SW480 (cell line): Measurements from ENCODE around the gene GLT8D2.
"Not testable (repeated sequence)": the region's sequence is repeated elsewhere in the genome, so short reads cannot be mapped to it uniquely, and the experiment has no call there.

Experiments
- DNase-seq: peaks from one replicate; pipeline ENCODE4 v3.0.0-alpha.2; 2016; ENCODE audit warnings: low spot score

GLT8D2 gene

DNA sequence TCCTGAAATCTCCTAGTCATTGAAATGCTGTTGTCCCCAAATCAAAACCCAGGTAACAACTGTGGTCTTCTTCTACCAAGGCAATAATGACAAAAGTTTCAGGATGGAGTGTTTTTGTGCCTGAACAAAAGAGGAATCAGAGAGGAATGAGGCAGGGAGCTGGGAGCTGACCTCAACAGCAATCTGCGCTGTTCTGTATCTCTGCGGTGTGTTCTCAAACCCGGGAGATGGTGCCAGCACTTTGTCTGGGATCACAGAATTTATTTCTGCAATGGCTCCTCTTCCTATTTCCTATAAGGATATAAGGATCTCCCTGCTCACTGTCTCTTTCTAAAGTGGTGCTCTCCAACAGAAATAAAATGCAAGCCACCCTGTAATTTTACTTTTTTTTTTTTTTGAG, 449 bp upstream of the GLT8D2 start:
- DNase-seq: no peak

DNA sequence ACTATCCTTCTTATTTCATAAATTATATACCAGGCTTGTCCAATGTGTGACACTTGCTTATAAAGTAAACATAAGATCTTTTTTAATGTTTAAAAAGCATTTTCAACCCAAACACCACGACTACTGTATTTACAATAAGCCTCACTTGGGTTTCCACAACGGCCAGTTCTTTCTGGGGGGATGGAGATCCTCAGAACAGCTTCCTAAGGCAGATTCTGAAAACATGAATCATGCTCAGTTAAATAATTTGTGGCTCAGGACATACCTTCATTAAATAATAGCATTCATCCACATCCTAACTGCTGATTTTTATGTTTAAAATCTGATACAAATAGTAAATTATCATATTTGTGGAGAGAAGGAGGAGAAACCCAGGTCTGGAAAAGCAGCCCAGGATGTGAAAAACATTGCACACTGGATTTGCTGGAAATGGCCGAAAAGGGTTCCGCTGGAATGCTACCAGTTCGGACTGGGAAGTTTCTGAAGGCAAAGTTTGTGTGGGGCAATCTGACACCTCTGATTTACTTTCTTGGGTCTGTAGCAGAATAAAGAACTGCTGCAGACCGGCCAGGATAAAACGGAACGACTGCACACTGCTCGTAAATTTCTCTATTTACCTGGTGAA, 597 bp downstream of the GLT8D2 start:
- no peak for DNase-seq

DNA sequence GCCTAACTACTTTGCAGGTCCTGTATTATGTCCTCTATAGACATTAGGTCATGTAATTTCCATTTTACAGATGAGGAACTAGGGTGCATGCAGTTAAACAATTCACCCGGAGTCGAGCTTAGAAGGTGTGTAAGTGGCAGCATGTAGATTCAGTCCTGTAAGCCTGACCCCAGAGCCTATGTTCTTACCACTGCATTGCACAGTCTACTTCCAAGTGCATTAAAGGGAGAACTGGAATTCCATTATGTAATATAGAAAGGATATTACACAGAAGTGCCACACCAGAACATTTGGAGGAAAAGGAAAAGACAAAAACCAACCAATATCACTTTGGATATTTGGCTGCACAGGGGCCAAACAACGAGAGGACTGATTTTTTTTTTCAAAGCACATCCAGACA, 1.2 kb downstream of the GLT8D2 start:
- DNase-seq: no peak

DNA sequence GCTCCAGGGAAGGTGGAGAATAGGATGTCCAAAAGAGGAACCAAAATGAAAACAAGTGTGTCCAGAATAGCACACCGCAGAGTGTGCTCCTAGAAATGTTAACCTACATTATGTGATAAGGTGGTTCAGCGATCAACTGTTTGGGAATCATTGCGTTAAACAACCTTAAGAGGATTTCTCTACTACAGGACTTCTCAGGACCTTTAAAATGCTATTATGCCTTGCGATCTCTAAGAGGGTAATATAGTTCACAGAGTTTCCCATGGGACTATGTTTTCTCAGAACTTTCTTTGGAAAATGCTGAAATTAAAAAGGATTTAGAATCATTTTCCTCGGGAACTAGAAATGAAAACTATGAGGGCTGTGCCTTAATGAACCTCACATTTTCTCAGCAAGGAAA, 1.8 kb downstream of the GLT8D2 start:
- no peak for DNase-seq

DNA sequence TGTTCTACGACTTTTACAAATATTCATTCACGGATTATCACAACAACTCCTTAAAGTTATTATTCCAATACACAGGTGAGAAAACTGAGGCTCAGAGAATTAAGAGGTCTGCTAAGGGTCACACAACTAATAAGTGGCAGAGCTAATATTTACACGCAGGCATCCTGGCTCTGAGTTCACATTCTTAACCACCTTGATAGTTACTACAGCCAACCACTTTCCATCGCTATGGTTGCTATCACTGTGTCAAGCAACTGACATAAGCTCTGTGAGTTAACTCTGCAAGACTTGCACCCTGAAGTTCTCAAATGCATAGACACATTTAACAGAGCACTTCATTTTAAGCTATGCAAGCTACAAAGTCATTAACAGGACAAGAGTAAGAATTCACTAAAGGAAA, 3.7 kb downstream of the GLT8D2 start:
- DNase-seq: no peak

DNA sequence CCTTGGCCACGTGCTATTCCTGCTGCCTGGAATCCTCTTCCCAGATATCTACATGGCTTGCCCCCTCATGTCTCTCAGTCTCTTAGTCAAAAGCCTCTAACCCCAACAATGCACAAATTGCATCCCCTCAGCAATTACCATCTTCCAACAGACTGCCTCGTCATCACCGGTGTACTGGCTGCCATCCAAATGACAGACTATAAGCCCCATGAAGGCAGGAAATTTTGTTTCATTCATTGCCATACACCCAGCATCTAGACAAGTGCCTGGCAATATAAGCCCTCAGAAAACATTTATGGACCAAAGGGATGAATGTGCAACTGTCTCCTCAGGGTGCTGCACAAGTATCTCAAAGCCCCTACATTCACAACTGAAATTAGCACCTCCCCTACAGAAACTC, 5.8 kb downstream of the GLT8D2 start:
- DNase-seq: no peak

DNA sequence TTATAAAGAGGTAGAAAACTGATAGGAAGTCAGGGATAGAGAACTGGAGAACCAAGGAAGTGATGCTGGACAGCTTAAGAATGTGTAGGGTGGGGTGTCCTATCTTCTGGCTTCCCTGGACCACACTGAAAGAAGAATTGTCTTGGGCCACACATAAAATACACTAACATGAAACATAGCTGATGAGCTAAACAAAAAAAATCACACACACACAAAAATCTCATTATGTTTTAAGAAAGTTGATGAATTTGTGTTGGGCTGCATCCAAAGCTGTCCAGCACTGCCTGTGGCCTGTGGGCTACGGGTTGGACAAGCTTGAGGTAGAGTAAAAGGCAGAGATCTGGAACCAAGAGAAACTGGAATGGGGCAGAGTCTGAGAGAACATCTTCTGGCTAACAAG, 7.4 kb downstream of the GLT8D2 start:
- no peak for DNase-seq

DNA sequence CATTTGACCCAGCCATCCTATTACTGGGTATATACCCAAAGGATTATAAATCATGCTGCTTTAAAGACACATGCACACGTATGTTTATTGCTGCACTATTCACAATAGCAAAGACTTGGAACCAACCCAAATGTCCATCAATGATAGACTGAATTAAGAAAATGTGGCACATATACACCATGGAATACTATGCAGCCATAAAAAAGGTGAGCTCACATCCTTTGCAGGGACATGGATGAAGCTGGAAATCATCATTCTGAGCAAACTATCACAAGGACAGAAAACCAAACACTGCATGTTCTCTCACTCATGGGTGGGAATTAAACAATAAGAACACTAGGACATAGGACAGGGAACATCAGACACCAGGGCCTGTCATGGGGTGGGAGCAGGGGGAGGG, 10.2 kb downstream of the GLT8D2 start:
- not testable (repeated sequence) for DNase-seq

DNA sequence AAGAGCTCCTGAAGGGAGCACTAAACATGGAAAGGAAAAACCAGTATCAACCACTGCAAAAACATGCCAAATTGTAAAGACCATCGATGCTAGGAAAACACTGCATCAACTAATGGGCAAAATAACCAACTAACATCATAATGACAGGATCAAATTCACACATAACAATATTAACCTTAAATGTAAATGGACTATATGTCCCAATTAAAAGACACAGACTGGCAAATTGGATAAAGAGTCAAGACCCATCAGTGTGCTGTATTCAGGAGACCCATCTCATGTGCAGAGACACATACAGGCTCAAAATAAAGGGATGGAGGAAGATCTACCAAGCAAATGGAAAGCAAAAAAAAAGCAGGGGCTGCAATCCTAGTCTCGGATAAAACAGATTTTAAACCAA, 13.8 kb downstream of the GLT8D2 start:
- not testable (repeated sequence) for DNase-seq

DNA sequence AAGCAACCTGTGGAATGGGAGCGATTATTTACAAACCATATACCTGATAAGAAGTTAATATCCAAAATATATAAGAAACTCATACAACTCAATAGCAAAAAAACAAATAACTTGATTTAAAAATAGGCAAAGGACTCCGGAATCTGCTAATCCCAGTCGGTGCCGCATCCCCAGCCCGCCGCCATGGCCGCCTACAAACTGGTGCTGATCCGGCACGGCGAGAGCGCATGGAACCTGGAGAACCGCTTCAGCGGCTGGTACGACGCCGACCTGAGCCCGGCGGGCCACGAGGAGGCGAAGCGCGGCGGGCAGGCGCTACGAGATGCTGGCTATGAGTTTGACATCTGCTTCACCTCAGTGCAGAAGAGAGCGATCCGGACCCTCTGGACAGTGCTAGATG, 19.4 kb downstream of the GLT8D2 start:
- DNase-seq: not testable (repeated sequence)

DNA sequence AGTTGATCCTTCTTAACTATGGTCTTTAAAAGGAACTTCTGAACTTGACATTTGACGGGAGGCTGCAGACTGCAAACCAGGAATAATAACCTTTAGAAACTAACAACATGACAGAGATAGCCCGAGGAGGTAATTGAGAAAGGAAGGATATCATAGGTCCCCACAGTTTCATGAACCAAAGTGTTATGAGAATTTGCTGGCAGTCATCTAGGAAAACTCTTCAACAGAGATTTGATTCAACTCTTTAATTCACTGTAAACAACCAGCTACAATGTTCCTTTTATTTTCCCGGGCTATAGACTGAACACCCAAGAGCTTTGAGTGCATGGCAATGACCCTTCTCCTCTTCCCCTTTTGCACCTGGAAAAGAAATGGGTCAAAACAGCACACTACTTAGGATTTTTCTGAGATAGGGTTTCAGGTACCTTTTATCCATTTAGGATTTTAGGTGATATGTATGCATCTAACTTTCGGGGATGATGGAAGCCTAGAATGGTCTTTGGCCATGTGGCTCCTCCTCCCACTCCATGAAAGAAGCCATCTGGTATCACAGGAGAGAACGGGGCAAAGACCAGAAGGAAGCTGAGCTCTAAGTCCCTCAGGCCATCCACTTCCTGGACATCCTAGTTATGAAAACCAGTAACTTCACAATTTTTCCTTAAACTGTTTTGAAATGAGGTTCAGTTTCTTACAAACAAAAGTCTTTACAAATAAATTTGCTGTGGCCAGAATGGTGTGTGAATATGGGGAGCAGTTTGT, 23.0 kb downstream of the GLT8D2 start:
- DNase-seq: no peak

DNA sequence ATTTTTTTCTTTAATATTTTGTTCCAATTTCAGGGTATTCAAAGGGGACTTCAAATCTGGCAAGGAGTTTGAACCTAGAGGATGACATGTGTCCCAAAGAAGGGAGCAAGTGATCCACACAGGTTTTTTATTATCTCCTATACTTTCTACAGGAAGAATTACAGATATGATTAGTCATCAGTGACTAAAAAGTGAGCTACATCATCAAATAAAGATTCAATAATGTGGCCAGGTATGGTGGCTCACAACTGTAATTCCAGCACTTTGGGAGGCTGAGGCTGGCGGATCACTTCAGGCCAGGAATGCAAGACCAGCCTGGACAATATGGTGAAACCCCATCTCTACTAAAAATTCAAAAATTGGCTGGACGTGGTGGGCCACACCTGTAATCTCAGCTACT, 24.2 kb downstream of the GLT8D2 start:
- DNase-seq: no peak

DNA sequence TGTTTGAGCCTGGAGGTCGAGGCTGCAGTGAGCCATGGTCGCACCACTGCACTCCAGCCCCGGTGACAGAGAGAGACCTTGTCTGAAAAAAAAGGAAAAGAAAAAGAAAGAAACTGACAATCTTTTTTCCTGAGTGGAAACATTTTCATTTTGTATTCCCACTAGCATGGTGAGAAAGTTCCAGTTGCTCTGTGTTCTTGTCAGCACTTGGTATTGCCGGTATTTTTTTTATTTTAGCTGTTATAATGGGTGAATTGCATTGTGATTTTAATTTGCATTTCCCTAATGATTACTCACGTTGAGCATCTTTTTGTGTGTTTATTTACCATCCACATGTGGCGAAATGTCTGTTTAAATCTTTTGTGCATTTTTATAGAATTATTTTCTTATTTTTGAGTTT, 25.6 kb downstream of the GLT8D2 start:
- DNase-seq: no peak

DNA sequence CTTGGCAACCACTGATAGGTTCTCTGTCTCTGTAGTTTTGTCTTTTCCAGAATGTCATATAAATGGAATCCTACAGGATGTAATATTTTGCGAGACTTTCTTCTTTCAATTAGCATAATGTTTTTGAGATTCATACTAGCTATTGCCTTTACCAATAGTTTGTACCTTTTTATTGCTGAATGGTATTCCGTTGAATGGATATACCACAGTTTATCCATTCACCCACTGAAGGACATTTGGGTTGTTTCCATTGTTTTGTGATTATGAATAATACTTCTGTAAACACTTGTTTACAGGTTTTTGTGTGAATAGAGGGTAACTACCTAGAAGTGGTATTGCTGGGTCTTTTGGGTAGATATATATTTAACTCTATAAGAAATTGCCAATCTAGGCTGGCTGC, 26.3 kb downstream of the GLT8D2 start:
- no peak for DNase-seq

DNA sequence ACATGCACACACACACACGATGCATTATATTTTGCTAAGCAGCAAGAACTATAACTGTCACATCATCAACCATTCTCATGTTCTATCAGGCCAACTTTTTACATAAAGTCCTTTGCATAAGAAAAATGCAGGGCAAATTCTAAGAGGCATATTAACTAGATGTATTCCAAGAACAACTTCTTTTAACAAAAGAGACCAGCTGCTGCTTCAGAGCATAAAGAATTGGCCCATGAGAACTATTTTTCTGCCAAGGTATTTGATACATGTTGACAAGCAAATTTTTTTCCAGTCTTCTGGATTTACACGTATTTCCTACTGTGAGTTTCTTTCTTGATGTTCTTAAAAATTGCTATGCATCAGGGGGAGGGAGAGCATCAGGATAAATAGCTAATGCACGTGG, 27.2 kb downstream of the GLT8D2 start:
- no peak for DNase-seq

DNA sequence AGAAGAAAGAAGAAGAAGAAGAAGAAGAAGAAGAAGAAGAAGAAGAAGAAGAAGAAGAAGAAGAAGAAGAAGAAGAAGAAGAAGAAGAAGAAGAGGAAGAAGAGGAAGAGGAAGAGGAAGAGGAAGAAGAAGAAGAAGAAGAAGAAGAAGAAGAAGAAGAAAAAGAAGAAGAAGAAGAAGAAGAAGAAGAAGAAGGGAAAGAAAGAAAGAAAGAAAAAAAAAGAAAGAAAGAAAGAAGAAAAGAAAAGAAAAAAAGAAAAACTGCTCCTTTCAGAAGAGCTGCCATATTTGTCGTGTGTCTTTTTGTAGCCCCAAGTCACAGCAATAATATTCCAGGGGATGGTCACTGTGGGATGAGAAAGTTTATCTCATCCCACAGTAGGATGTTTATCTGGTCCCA, 28.1 kb downstream of the GLT8D2 start:
- not testable (repeated sequence) for DNase-seq

DNA sequence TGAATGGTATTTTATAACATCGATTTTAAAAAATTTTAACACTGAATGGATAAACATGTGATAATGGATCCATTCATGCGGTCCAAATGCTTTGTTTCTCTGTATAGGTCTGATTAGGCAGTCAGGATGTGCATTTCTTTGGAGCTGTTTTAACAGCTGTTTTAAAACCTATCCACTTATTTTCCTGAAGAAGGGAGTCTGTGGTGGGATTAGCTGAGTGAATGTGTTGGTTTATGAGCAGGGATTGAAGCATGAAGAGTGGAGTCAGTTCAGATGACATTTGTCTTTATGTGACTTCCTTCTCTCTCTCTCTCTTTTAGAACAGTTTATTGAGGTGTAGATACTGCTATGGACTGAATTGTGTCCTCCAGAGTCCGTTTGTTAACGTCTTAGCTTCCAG, 37.7 kb downstream of the GLT8D2 start:
- DNase-seq: no peak

DNA sequence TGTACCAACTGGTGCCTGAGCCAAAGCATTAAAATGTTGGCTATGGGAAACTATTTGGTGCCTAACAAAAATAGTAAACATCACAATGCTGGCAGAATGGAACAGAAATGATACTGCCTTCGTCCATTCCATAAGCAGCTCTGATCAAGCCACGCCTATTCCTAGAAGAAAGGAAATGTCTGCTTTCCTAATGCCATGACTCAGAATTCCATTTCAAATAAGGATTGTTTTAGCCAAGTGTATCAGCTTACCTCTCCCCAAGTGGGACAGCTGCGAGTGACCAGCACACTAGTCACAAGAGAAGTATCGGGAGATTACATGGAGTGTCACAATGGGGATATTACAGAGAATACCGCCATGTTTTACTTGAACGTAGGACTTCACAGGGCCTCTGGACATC, 38.7 kb downstream of the GLT8D2 start:
- DNase-seq: no peak

DNA sequence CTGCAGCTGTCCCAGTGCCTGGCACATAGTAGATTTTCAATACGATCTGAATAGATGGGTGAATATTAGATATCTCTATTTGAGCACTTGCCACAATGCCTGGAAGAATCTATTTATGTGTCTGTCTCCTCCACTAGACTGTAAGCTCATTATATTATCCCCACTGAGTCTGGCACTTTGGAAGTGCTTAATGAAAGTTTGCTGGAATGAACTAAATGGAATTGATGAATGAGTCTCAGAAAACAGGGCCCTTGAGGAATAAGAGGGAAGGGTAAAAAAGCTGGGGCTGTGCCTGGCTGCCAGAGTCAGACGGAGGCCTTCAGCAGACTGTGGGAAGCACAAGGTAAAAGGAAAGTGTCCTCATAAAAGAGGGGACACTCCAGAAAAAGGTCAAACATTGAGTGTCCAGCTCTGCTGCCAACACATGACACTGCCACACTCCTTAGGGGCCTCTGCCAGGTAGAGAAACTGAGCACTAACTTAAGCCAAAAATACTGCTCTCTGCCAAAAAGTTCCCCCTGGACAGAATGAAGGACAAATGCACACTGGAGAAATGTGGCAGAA, 39.3 kb downstream of the GLT8D2 start:
- DNase-seq: no peak

DNA sequence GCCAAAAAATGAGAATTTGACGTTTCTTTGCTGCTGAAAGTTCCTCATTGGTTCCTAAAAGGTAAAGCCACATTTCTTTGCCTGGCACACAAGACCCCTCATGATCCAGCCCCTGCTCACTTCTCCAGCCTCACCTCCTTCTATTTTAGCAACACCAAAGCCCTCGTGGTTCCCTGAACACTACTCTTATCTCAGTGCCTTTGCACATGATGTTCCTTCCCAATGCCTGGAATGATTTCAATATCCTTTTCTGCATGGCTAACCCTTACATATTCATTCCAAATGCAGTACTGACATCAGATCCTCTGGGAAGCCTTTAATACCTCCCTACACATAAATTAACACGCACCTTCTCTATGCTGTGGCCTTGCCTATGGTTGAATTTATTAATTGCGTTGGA, 39.9 kb downstream of the GLT8D2 start:
- no peak for DNase-seq

DNA sequence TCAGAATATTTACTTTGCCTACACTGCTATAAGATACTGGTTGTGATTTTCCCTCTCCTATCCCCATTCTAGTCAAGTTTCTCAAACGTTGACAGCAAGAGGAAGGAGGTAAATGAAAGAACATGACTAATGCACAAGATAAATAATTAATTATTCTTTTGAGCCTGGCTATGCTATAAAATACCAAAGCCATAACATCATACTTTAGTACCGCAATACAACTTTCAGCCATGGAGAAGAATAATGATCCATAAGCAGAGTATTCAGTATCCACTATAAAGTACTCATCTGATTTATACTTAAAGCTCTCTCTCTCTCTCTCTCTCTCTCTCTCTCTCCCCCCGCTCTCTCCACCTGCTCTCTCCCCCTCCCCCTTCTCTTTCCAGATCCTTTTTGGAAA, 43.1 kb downstream of the GLT8D2 start:
- DNase-seq: peak; percentile 39

DNA sequence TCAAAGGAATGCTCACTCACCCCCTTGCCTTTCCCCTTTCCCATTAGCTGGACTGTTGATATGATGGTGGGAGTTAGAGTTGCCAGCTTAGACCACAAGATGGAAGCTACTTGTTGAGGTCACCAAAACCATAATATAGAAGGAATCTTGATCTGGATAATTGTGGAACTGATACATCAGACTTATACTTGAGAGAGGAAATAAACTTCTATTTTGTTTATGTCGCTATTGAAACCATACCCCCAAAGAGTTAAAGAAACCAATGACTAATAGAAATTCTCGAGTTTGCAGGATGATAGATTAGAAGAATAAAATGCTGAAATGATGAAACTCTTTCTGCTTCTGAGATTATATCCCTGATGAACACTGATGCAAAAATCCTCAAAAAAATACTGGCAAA, 46.4 kb downstream of the GLT8D2 start:
- DNase-seq: no peak

DNA sequence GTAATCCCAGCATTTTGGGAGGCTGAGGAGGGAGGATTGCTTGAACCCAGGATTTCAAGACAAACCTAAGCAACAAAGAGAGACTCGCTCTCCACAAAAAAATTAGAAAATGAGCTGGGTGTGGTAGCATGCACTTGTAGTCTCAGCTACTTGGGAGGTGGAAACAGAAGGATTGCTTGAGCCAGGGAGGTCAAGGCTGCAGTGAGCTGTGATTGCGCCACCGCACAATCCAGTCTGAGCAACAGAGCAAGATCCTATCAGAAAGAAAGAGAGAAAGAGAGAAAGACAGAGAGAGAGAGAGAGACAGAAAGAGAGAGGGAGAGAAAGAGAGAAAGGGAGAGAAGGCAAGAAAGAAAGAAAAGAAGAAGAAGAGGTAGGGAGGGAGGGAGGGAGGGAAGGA, 47.3 kb downstream of the GLT8D2 start:
- DNase-seq: no peak
